T-helper 9 cell (primary cell): Measurements from ENCODE around the gene TDG.
A peak's percentile ranks its signal among the peaks of the same experiment; 100 is the strongest.

Experiments
- DNase-seq: peaks from one replicate; pipeline ENCODE4 v3.0.0-alpha.2; 2020
- total RNA-seq, 2 donors: gene quantifications; one replicate each; lab custom pipeline; 2026; lab: John Stamatoyannopoulos, UW

The TDG gene
- 22.4 to 35.7 reads per million in 2 donors for total RNA-seq

- peak; percentile 92 for DNase-seq
Observed at GRCh38 chr12:103965590-103966504, at the start of gene TDG. TDG (plus strand) TSS chr12:103965872; CDS start chr12:103966038, 166 bp downstream.

GRCh38 chr12:103917873-103918272 lies 47.8 kb upstream of the TDG start:
- no peak for DNase-seq

GRCh38 chr12:103924761-103925641 lies 40.7 kb upstream of the TDG start:
- no peak for DNase-seq

- peak; percentile 46 for DNase-seq
Observed at GRCh38 chr12:103928682-103929045, 37.0 kb upstream of the TDG start.

GRCh38 chr12:103929046-103929783 lies 36.5 kb upstream of the TDG start:
- peak; percentile 70 for DNase-seq

GRCh38 chr12:103929784-103930033 lies 36.0 kb upstream of the TDG start:
- no peak for DNase-seq

- peak; percentile 99 for DNase-seq
Observed at GRCh38 chr12:103930034-103930786, 35.5 kb upstream of the TDG start, which contains the start of gene HSP90B1. HSP90B1 (plus strand) TSS chr12:103930410; CDS start chr12:103930516, 106 bp downstream.

GRCh38 chr12:103930787-103931735 lies 34.6 kb upstream of the TDG start:
- DNase-seq, result no peak

- no peak for DNase-seq
Observed at GRCh38 chr12:103933237-103933636, 32.4 kb upstream of the TDG start.

GRCh38 chr12:103936679-103937078 lies 29.0 kb upstream of the TDG start:
- no peak for DNase-seq

GRCh38 chr12:103944964-103945363 lies 20.7 kb upstream of the TDG start:
- DNase-seq, result no peak

- DNase-seq, result no peak
Observed at GRCh38 chr12:103947871-103948555, 17.7 kb upstream of the TDG start.

GRCh38 chr12:103948746-103949406 lies 16.8 kb upstream of the TDG start:
- DNase-seq, result no peak

GRCh38 chr12:103952497-103952896 lies 13.2 kb upstream of the TDG start:
- no peak for DNase-seq

- no peak for DNase-seq
Observed at GRCh38 chr12:103955811-103956508, 9.7 kb upstream of the TDG start.

GRCh38 chr12:103956509-103957027 lies 9.1 kb upstream of the TDG start:
- no peak for DNase-seq

GRCh38 chr12:103957865-103958388 lies 7.7 kb upstream of the TDG start:
- DNase-seq, result no peak

- DNase-seq, result no peak
Observed at GRCh38 chr12:103958621-103959020, 7.1 kb upstream of the TDG start.
